Urothelium cell line (cell line): ENCODE measurements around the gene OSBPL9.

Experiments
- DNase-seq: peaks from one replicate; pipeline ENCODE4 v3.0.0; 2011; ENCODE audit warnings: low spot score, mixed read lengths
- FAIRE-seq: peaks from 2 replicates; lab custom pipeline; 2011; peaks lifted over from hg19 to GRCh38; lab: Jason Lieb, UNC

The OSBPL9 gene, protein sequence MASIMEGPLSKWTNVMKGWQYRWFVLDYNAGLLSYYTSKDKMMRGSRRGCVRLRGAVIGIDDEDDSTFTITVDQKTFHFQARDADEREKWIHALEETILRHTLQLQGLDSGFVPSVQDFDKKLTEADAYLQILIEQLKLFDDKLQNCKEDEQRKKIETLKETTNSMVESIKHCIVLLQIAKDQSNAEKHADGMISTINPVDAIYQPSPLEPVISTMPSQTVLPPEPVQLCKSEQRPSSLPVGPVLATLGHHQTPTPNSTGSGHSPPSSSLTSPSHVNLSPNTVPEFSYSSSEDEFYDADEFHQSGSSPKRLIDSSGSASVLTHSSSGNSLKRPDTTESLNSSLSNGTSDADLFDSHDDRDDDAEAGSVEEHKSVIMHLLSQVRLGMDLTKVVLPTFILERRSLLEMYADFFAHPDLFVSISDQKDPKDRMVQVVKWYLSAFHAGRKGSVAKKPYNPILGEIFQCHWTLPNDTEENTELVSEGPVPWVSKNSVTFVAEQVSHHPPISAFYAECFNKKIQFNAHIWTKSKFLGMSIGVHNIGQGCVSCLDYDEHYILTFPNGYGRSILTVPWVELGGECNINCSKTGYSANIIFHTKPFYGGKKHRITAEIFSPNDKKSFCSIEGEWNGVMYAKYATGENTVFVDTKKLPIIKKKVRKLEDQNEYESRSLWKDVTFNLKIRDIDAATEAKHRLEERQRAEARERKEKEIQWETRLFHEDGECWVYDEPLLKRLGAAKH

DNA sequence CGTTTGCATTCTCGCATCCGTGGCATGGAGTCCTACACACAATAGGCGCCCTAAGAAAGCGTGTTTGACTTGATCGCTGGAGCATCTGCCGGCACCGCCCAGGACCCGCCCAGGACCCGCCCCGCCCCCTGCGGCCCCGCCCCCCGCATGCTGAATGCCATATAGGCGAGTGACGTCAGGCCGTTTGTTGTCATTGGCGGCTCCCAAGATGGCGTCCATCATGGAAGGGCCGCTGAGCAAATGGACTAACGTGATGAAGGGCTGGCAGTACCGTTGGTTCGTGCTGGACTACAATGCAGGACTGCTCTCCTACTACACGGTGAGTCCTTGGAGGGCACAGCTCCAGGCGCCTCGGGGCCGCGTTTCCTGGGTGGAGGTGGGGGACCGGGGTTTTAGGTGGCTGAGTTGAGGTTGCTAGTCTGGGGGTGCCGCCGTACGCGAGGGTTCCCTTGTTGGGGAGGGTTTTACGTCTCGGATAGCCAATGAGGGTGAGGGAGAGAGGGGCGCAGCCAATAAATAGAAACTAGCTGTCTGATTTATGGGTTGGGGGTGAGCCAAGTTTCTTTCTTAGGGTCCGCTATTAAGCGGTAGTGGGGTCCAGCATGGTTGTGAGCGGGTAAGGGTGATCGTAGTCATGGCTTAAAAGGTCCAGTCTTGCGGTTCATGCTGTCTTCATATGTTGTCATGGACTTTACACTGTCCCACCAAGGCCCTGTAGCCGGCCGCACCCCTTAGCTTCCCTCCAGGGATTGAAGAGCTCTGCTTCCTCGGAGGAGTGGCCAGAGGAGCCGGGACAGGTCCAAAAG lies at the start of gene OSBPL9:
Gene OSBPL9, plus strand, starts transcription at position 190 of the 806 bp plus-strand sequence. Its CDS starts 19 bp downstream, at position 209.
- peak; percentile 59 for FAIRE-seq

DNA sequence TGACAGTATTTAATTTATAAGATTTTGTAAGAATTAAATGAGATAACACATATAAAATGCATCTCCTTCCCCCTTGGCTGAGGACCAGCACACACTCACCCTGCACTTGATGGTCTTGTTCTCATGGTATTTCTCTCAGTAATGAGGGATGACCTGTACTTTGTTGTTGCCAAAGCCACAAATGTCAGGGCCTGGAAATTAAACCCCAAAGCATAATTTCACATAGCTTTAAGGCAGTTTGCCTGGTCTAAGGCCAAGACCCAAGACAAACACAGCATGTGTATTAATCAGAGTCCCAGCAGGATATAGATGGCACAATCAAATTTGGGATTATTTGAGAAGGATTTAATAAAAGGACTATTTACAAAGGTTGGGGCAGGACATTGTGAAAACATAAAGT lies 49.2 kb upstream of the OSBPL9 start:
- FAIRE-seq, result no peak
- no peak for DNase-seq

More for the DNA sequence above, at the start of gene OSBPL9:
- peak; percentile 92 for DNase-seq

DNA sequence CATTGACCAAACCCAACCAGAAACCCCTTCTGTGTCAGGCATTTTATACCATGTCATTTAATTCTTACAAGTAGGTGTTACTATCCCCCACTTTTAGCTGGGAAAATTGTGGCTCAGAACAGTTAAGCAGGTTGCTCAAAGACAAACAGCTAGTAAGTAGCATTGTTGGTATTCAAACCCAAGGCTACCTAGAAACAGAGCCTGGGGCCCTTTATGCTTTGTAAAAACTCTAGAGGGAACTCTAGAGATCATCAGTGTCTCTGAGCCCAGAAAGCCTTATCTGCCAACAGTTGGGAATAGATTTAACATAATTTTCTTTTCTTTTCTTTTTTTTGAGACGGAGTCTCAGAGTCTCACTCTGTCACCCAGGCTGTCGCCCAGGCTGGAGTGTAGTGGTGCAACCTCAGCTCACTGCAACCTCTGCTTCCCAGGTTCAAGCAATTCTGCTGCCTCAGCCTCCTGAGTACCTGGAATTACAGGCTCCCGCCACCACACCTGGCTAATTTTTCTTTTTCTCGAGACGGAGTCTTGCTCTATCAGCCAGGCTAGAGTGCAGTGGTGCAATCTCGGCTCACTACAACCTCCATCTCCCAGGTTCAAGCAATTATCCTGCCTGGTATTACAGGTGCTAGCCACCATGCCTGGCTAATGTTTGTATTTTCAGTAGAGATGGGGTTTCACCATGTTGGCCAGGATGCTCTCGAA lies 48.5 kb upstream of the OSBPL9 start:
- FAIRE-seq, result no peak

DNA sequence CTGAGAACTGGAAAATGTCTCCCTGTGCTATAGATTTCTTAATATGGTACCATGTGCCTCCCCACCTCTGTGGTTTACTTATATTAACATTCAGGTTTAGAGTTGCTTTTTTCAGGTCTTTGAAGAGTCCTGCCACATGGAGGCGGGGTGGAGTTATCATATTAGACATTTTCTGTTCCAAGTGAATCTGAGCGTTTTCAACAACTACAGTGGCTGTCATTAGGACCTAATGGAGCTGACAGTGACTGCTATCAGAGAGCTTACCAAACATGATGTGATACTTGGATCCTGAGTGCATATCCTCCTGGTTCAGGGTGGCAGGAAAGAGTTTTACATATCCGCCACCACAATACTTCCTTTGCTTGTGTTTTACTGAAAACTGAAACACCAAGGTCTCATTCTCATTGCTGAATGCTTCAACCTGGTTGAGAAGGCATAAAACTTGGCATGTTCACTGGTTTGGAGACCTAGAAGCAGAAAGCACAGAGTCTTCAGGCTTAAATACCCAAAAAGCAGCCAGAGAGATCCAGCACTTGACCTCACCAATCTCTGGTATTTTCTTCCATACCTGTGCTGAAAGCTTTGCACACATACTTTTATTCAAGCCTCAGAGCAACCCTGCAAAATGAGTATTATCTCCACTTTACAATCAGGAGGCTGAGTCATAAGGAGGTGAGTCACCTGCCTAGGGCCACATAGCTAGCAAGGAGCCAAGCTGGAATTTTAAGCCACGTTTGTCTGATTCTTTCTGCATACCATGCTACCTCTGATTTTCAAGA lies 47.4 kb upstream of the OSBPL9 start:
- DNase-seq, result peak; percentile 74
- FAIRE-seq, result no peak

More for the DNA sequence above, 48.5 kb upstream of the OSBPL9 start:
- no peak for DNase-seq

DNA sequence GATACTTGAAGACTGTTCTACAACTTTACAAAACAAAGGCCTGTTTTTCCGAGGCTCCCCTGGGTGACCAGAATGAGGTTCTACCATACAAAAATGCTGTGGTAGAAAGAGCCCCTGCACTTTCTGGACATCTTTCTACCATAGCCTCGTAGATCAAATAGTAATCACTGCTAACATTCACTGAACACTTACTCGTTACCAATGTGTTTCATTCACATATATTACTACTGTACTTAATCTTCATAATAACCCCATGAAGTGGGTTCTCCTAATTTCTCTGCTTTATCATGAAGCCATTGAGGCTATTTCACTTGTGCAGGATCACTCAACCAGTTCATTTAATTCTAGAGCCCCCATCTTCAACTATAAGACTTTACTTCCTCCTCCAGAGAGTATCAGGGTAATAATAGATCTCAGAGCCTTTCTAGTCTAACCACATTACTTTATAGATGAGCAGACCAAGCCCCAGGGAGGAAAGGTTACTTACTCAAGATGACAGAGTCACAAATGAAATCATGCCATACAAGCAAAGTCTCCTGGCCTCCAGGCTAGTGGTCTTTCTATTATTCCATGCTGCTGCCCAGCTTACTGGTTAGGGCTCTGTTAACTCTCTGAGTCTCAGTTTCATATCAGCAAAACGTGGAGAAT lies 46.7 kb upstream of the OSBPL9 start:
- DNase-seq (no peak), FAIRE-seq (no peak)

DNA sequence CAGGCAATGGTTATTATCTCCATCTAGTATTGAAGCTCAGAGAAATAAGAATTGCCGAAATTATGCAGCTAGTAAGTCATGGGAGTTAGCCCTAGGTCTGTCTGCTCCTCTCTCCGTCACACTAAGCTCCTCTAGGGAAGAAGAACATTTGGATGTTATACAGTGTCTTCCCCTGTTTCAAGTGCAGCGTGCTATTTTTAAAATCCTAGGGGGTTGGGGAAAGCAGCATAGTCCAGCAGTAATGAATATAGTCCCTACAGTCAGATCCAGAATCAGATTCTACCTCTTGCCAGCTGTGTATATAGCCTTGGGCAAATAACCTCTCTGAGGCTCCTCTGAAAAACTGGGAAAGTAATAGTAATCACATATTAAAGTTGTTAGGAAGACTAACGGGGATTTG lies 44.5 kb upstream of the OSBPL9 start:
- FAIRE-seq (no peak), DNase-seq (no peak)

DNA sequence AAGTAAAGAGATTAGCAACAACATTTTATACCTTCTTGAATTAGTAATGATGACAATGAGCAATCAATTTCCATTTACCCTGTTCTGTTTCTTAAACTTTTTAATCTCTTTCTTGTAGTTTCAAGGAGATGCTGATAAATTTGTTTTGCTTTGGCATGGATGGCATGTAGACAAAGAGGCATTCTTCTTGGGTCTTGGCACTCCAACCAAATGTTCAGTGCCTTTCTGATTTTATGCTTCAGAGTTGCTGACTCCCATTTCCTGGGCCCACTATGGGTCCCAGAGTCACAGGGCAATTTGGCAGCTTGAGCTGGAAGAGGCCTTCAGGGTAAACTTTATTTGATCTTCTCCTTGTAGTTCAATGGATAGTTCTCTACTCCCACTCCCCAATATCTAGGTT lies 42.1 kb upstream of the OSBPL9 start:
- DNase-seq, result no peak
- FAIRE-seq, result no peak

DNA sequence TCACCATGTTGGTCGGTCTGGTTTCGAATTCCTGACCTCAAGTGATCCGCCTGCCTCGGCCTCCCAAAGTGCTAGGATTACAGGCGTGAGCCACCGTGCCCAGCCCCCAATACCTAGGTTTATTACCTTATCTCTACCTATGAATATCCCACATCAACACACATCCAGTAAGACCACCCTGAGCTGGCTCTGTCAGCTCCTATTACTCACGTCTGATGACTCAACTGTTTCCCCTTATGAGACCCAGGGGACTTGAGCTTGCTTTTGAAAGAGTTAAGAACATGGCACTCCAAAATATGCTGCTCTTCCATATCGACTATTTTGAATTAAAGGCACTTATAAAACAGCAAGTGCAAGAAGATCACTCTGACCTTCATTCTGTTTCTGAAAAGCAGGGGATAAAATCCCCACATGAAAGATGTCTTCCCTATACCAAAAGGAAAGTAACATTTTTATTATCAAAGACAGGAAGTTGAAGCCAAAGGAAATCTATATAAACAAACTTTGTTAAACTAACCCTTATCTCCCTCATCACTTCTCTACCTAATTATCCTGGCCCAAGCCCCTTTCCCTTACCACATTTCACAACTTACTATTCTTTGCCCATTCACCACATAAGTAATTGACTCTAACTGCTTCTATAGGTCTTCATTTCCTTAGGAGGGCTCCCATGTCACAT lies 41.3 kb upstream of the OSBPL9 start:
- peak; percentile 59 for DNase-seq
- no peak for FAIRE-seq

DNA sequence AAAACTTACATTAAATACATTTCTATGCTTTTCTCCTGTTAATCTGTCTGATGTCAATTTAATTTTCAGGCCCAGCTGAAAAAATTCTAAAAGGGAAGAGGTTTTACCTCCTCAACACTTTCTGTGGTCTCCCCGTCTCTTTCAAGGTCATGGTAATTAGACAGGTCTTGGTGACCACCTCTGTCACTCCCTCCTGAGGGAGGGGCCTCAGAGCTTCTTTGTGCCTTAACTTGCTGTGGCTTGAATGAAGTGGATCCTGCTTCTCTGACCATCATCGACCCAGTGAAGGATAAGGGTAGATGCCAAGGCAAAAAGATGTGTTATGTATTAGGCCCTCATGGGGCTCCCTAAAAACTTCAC lies 40.8 kb upstream of the OSBPL9 start:
- FAIRE-seq, result no peak
- DNase-seq, result no peak

DNA sequence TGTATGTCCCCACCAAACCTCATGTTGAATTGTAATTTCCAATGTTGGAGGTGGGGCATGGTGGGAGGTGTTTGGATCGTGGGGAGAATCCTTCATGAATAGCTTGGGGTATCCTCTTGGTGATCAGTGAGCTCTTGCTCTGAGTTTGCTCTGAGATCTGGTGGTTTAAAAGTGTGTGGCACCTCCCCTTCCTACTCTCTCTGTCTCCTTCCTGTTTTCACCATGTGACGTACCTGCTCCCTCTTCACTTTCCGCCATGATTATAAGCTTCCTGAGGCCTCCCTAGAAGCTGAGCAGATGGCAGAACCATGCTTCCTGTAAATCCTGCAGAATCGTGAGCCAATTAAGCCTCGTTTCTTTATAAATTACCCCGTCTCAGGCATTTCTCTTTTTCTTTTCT lies 40.0 kb upstream of the OSBPL9 start:
- FAIRE-seq (no peak), DNase-seq (no peak)

DNA sequence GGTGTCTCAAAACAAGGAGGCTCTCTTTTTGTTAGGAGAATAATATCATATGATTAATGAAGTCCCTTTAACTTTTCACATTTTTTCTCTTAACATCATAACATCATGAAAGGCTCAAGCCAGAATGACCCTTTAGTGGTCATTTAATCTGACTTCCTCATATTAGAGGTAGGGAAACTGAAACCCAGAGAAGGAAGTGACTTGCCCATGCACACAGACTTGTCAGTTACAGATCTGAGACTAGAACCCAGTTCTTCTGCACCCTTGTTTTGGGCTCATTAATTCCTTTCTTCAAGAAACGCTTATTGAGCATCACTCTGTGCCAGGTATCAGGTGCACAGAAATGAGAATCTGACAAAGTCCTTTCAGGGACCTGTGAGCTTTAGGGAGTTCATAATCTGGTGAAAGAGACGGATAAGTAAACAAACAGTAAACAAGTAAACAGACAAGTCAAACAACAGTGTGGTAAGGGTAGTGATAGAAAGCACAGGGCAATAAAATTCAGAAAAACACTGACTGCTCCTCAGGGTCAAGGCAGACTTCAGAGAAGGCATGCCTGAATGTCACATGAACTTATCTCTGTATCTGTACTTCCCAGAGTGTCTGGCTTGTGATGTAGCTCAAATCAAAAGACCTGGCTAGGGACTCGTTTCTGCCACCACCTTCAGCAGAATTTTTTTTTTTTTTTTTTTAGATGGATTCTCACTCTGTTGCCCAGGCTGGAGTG lies 38.3 kb upstream of the OSBPL9 start:
- FAIRE-seq (no peak), DNase-seq (no peak)

DNA sequence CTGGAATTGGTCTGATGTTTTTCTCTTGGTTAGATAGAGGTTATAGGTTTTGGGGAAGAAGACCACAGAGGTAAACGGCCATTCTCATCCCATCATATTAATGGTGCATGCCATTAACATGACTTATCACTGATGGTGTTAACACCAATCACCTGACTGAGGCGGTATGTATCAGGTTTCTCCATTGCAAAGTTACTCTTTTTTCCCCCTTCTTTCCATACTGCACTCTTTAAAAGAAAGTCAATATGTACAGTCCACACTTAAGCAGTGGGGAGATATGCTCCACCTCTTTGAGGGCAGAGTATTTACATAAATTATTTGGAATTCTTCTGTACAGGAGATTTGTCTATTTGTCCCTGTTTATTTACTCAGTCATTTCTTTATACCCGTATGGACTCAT lies 35.7 kb upstream of the OSBPL9 start:
- FAIRE-seq, result no peak
- DNase-seq, result no peak

DNA sequence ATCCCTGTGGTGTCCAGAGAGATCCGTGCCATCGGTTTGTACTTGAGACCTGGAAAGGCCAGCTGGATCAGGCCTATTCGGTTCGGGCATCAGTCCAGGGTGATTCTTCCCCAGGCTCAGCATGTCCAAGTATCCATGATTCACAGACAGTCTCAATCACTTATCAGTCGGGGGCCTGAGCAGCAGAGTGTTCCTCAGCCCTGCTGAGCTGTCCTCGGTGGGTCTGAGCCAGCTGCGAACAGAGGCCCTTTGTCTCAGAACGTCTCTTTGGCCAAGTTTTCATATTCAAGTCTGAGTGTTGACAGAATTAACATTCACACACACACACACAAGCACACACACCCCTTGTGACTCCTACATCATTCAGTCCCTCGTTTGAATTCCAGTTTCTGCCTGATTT lies 33.4 kb upstream of the OSBPL9 start:
- DNase-seq (peak; percentile 70), FAIRE-seq (no peak)

DNA sequence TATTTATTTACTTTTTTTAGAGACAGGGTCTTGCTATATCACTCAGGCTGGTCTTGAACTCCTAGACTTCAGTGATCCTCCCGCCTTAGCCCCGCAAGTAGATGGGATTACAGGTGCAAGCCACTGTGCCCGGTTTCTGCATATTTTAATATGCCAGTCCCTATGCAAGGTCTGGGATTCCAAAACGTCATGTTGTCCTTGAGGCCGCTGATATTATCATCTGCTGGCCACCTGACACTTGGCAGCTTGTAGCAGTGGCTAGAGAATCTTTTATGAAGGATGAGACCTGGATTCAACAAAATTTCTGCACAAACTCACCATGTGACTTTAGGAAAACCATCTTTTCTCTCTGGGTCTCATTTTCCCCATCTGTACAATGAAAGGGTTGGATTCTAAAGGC lies 32.9 kb upstream of the OSBPL9 start:
- DNase-seq (no peak), FAIRE-seq (no peak)

DNA sequence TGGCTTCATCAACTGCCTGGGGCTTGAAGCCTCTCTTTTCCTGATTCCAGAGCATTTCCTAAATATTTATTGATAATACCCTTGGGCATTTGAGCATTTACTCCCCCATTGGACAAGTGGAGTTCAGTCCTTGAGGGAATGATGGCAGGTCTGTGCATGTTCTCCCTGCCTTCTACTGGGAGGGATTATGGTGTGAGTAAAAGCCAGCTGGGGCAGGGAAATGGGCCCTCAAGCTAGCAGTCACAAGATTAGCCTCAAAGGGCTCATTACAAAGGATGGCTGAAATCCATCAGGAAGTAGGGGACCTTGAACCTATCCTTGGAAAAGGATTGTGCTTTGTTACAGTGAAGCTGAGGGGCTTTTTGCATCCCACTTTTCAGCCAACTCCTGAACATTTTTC lies 24.2 kb upstream of the OSBPL9 start:
- FAIRE-seq (no peak), DNase-seq (no peak)

DNA sequence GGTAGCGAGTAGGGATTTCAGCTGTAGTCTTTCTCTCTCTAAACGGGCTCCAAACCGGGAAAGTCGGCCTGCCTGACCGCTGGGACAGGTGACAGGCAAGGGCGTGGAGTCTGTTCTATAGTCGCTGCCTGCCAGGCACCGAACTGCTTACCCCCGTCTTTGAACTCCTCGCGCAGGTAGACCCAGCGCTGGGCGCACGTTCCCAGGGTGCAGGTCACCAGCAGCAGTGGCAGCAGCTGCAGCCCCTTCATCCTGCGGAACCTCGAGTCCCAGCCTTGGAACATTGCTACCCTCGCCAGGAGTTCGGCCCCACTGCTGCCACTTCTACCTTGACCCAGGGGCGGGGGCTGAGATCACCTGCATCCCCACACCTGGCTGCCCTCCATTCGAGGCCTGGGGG lies 22.2 kb upstream of the OSBPL9 start:
- DNase-seq (no peak), FAIRE-seq (no peak)

DNA sequence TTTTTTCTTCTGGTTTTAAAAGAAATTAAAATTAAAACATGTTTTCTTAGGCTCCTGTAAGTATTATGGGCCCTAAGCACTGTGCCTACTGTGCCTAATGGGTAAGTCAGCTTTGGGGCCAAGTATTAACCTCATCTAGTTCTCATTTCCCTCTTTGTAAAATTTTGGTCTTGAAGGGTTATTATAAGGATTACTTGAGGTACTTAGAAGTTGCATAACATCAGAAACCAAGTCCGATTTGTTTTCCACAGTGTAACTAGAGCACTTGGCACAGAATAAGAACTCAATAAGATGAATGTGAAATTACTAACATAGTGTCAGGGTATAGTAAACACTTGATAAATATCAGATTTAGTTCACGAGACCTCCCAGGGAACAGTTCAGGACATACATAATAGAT lies 16.4 kb upstream of the OSBPL9 start:
- no peak for FAIRE-seq
- no peak for DNase-seq

DNA sequence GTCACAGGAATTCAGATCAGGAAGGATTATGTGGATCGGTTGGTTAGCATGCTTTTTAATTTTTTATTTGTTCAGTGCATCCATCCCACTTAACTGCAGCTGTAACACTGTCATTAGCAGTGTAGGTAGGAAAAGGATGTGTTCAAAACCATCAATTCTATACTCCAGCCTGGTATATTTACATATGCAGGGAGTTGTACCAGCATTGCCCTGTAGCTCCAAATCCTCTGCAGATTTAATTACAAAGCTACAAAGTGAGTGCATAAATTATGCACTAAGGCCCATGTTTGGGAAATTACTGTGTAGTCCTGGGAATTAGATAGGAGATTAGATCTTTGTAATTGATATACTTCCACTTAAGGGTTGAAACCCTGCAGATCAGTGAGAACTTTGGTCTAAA lies 15.9 kb upstream of the OSBPL9 start:
- FAIRE-seq (no peak), DNase-seq (no peak)
